Measurements from ENCODE around the gene MGMT.

Gene MGMT

DNA sequence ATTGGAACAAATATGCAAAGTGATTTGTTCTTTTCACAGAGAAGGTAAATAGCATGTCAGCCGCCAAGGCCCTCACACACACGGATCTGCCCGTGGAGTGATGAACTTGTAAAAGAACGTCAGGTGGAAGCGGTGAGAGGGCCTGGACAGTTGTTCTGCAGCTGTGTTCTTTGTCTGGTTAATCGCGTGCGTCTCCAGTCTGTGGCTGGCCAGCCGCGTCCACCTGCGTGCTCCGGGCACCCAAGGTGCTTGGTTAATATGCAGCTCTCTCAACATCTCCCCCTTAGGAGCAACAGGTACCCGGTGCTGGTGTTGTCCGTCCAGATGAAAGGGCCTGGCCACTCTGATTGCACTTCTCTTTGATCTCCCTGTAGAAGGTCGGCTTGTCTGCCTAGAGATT lies 162.9 kb downstream of the MGMT start:
- DNase-seq = no peak

DNA sequence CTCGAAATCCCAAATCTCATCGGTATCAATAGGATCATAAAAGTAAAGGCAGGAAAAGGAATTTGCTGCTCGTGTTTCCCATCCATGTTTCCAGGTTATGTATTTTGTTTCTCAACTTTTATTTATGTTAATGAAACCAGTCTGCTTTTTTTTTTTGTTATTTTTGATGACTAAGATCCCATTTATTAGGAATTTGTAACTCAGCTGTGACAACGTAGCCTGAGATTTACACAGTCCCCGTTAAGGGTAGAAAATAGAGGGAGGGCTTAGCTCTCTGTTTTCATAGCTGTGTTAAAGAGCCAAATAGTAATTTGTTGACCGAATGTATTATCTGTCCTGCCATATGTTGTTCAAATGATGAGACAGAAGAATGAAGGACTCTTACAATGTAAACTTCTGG lies 164.0 kb downstream of the MGMT start:
- DNase-seq = no peak

DNA sequence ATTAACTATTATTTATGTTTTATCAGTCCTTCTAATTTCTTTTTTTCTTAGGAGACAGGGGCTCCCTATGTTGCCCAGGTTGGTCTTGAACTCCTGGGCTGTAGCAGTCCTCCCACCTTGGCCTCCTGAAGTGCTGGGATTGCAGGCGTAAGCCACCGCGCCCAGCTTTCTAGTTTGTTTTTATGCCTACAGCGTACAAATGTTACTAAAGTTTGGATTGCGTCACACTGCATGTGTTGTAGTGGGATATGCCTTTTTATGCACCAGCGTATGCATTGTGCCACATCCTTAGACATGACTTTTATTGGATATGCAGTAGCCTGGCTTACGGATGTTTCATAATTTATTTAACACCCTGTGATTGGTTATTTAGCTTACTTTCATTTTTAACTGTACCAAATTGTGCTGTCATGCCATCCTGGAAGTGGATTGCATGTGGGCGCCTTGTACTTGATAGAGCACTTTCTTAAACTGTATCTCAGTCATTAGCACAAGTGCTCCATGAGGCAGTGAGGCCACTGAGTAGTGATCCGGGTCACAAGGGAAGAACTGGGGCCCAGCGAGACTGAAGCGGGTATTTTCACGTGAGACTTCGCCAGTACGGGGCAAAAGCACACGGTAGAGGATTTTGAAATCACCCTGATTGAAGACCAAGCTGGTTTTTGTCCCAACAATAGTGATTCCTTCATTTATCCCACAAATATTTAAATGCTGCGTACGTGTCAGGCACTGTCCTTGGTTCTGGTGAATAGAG lies 165.0 kb downstream of the MGMT start:
- no peak for DNase-seq

DNA sequence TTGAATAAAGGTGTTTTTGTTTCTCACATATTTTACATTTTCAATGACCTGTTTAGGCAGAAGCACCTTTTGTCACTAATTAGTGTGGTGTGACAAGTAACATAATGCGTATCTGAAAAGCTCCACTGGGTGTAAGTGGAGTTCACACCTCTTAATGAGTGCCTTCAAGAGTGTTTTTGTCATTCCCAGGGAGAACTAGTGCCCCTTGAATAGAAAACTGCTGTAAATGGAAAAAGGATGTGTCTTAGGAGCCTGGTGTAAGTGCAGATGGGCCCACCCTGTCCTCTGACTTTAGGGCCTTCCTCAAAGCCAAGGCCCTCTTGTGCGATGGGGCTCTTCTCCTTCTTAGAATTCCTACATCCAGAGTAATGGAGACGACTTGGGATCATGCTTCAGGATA lies 170.0 kb downstream of the MGMT start:
- no peak for DNase-seq

DNA sequence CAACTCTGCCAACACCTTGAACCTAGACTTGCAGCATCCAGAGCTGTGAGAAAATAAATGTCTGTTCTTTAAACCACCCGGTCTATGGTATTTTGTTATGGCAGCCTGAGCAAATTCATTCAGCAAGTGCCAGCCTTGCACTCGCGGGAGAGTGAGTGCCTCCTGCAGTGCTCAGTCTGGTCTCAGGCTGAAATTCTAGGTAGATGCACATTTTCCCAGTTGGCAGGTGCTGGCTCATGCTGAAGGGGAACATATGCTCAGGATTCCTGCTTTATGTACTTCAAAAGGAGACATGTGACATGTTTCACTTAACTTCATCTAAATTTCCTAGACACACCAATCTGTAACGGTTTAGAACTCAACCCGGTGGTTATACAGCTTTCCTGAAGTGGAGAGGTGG lies 170.8 kb downstream of the MGMT start:
- DNase-seq = no peak

DNA sequence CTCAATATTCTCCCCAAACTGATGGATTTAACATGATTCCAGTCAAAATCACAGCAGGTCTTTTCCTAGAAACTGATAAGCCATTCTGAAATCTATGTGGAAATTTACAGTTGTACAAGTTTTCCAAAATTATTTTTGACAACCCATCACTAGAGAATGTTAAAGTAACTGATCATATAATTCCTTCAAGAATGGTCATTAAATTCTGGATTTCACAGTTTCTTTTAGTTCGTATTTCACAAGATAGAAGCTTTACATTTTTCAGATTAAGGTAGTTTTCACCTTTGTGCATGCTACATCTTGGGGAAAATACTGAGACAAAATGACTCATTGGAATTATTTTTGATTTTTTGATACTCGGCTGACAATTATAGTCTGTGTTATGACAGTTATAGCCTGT lies 174.3 kb downstream of the MGMT start:
- DNase-seq = no peak

DNA sequence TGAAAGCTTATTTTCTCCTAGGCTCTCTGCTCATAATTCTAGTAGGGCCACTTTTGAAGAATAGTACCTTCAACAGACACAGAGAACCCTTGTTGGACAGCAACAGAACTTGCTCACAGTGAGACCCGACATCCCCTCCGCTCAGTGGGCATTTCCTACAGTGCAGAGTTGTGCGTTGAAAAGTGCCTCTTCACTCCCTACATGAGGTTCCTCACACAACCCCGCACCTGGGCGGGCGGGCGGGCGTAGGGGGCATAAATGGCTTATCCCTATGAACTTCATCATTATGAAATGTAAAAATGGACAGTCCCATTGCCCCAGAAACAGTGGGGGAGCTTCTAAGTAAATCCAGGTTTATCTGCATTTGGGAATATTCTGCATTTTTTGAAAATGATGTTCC lies 174.9 kb downstream of the MGMT start:
- DNase-seq = no peak

DNA sequence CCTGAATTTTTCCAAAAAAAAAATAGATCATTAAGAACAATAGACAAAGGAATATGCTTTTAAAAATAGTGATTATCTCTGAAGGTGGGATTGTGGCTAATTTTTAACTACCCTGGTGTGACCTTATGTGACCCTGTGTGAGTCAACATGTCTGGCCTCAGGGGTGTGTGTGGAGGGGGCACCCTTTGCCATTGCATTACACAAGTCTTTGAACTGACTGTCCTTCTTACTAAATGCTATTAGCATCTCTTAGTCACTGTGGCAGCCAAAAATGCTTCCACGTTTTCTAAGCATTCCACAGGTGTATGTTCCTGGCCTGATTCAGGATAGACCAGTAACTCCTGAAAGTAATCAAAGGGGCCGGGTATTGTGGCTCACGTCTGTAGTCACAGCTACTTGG lies 175.4 kb downstream of the MGMT start:
- DNase-seq = no peak

DNA sequence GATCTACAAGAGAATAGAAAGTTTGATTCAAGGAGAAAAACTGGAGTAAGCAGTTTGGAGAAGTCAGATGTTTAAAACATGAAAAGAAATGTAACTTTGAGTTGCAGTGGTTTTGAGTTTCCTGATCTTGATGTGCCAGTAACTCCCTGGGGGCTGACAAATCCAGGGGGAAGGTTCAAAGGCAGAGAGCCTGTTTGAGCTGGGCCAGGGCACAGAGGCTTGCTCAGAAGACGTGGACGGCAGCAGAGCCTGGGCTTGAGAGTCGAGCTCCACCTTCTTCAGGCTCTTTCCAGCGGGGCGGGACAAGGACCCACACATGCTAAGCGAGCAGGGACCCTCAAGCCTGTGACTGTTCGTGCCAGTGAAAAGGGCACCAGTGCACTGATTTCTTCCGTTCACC lies 176.2 kb downstream of the MGMT start:
- DNase-seq = no peak

DNA sequence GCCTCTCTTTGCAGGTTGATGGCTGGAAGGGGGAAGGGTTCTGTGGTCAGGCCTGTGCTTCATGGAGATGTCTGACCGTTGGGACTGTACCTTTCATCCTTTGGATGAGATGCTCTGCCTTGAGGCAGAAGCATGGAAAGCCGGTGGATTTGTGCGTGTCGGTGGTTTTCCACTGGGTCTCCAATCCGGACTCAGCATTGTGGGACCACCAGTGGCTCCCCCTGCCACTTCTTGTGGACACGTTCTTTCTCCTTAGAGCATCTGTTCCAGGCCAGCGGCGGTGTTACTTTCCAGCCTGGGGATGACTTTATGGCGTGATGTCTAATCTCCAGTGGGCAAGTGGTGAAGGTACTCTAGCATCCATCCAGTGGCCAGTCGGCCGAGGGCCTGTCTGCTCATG lies 178.4 kb downstream of the MGMT start:
- no peak for DNase-seq

DNA sequence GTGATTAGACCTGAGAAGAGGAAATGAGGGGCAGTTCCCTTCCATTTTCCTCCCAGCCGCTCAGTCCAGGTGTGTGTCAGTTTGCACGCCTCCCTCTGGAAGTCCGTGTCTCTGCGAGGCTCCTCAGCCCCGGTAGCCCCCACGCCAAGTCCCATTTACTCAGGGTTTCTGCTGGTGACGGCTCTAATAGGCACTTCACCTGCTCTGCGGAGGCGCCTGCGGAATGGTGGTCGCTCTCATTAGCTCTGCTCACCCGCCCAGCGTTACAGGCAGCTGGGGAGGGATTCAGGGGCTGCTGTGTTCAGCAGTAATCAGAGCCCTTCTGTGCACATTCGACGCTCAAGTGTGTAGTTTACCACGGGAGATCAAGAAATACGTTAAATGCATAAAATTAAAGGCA lies 179.9 kb downstream of the MGMT start:
- DNase-seq = no peak

DNA sequence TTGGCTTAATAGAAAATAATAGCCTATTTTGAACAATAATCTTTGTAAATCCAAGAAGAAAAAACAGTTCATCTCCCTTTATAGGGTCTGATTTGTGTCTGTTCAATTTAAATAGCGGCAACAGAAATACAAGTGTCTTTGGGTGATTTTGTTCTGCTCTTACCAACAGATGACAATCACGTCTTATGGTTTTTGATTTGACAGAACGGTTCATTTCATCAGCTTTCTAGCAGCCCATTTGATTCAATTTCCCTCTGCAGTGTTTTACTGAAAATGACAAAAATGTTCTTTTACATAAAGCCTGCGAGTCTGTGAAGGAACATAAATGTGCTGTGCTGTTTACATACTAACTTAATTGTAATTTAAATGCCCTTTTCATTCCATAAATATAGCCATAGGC lies 180.5 kb downstream of the MGMT start:
- no peak for DNase-seq

DNA sequence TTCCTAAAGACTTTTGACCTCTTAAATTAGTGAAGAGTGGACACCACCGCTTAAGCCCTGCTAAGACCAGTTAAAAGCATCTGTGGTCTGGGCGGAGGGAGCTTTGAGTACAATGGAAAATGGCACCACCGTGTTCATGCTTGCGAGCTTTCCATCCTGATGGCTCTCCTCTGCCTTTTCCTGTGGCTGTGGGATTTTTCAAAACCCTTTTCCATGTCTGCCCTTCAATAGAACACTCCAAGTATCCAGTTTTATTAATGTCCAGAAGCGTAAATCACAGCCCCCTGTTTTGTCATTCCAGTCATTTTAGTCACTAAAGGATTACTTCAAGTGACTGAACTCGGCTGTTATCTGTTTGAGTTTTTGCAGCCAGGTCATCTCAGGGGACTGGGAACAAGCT lies 181.8 kb downstream of the MGMT start:
- no peak for DNase-seq

DNA sequence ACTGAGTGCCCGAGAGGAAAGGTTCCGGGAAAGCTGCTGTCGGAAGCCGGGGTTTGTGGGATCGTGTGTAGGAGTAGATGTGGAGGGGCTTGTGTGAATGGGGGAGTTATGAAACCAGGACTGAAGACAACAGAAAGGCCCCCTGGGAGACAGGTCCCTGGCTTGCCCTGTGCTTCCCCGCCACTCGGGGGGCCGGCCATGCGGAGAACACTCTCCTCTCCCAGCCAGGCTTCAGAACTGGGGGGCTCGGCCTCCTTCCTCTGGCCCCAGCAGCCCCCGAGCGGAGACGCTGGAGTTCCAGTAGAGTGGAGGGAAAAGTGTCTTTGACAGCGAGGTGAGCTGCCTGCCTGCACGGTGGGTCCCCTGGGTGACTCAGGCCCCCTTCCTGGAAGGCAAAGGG lies 185.0 kb downstream of the MGMT start:
- no peak for DNase-seq

DNA sequence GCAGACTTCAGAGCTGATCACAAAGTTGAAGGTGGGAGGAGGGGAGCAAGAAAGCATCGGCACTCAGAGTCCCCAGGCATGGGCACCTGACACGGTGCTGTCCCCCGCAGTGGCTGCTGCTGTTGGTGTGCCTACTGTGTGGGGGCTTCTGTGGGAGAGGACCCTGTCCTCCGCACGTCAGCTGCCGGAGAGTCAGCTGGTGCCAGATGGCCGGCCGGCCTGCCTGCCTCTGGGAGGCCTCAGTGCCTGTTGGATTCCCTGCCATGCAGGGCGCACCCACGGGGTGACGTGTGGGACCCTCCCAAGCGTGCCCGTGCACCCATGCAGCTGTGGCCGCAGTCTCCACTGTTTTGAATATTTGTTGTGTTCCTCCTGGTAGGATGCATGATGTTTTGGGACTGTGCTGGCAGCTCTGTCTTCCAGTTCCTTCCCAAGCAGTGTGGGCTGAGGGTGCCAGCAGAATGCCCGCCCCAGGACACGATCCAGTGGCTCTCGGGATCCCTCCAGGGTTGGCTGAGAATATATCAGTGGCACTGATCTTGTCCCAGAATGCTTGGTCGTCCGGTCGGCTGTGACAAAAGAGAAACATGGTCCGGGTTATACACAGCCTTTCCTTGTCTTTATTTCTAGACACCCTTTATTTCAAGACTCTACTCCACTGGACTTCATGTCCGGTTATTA lies 185.6 kb downstream of the MGMT start:
- DNase-seq = no peak

DNA sequence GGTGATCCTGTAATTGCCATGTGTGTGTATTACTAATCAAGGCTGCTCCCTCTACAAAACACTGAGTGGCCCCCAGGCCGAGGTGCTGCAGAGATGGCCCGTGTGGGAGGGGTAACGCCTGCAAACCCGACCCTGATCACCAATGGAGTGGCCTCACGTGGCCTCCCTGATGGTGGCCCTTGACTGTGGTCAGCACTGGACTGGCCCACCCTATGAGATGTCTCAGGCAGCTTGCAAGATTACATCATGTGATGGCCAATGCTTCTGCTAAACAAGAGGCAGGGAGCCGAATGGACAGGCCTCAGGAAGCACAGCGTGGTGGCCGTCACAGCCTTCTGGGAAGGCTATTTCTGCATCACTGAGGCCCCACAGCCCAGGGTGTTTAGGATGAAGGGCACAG lies 186.4 kb downstream of the MGMT start:
- DNase-seq = no peak

DNA sequence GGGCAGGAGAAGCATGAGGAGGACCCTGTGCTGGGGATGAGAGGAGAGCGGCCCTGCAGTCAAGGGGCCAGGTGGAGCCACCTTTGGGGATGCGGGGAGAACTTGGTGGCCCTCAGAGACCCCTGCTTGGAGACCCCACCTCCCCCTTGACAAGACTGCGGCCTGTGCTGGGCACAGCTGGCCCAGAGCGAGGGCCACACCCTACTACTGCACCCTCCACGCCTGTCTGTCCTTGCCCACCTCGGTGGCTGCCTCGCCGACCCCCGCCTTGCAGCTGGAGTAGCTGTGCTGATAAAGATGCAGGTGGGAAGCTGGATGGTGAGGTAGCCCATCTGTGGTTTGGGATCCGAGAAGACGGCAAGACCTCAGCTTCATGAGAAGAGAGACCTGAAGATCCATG lies 186.8 kb downstream of the MGMT start:
- no peak for DNase-seq

DNA sequence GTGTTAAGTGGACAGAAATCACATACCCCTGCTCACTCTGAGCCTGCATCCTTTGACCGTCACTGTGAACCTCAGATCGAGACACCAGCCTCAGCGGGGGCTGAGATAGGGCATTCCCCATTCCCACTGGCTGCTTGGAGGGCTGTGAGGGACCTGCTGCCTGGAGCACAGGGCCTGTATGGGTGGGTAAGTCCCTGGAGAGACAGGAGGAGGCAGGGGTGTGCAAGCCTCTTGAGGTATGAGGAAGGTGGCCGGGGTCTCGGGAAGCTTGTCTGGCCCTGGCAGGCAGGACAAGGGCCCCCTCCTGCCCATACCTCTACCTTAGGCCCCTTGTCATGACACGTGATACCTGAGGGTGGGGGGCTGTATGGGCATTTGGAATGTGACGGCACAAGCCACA lies 187.4 kb downstream of the MGMT start:
- DNase-seq = no peak

DNA sequence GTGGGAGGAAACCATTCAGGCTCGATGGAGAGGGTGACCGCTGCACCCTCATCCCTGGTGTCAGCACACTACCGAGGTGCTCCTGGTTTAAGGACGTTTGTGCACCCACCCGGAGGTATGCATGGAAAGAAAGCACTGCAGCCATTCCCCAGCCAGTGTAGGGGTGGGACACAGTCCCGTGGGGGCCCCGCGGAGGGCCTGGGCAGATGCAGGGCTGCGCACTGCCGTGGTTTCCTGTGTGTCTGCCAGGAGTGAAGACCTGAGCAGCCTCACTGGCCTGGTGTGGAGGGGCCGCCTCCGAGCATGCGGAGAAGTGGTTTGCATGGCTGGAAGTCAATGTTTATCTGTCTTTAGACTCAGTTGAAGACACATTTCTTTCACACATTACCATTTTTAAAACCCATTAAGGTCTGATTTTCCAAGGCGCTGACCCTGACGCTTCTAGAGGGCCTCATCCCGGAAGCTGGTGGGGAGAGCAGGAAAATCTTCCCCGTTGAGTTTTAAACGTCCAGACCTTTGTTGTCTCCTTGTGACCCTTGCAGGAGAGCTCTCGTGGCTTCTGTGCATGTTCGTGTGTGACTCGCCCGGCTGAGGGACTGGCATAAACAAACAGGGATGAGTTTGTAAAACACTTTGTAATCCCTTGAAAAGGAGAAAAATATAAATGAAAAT lies 188.1 kb downstream of the MGMT start:
- DNase-seq = no peak

DNA sequence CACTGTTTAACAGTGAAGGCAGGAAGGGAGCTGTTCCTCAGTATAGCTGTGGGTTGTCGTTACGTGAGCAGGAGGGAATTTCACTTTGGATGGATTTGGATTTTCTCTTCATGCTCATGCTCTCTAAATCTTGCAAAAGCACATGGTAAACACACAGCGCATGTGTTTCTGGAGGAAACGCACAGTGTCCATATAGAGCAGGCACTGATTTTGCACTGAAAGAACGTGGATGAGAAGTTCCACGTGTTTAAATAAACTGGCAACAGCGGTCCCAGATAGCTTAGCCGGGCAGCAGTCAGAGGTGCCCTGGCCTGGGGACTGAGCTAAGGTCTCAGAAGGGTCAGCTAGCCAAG lies 188.6 kb downstream of the MGMT start:
- no peak for DNase-seq

DNA sequence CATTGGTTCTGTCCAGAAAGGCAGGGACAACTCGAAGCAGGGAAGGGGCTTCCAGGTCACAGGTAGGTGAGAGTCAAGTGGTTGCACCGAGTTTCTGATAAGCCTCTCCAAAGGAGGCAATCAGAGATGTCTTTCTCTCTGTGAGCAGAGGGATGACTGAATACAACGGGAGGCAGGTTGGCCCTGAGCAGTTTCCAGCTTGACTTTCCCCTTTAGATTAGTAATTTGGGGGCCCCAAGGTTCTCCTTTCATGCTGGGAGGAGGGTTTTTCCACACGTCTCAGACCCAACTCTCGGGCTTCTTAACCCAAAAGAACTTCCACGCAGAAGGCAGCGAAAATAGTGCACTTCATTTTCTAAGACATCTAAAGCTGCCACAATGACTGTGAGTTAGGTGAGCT lies 189.6 kb downstream of the MGMT start:
- no peak for DNase-seq

DNA sequence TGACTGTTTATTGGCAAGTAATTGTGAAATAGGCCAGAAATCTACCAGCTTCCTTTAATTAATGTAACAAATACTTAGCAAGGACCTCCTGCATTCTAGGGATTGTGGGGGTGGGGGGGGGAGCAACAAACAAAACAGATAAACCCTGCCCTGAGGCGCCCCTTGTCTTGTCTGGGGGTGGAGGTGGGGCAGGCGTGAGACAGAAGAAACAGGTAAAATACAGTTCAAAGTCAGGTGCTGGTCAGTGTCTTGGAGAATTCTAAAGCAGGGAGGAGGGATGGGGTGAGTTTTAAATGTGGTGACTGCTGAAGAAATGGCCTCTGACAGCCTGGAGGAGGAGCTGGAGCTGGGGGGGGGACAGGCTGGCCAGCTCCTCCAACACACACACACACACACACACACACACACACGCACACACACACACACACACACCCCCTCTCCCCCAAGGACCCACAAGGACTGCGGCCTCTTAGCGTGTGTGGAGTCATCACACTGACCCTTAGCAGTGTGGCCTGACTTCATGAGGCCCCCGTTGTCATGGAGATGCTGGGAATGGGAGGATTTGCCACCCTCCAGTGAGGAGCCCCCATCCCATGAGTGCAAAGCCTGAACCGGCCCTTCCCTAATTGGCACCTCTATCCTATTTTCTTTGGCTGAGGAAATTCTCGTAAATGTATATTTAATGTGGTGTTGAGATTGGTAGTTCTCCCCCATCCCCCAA lies 190.4 kb downstream of the MGMT start:
- no peak for DNase-seq

DNA sequence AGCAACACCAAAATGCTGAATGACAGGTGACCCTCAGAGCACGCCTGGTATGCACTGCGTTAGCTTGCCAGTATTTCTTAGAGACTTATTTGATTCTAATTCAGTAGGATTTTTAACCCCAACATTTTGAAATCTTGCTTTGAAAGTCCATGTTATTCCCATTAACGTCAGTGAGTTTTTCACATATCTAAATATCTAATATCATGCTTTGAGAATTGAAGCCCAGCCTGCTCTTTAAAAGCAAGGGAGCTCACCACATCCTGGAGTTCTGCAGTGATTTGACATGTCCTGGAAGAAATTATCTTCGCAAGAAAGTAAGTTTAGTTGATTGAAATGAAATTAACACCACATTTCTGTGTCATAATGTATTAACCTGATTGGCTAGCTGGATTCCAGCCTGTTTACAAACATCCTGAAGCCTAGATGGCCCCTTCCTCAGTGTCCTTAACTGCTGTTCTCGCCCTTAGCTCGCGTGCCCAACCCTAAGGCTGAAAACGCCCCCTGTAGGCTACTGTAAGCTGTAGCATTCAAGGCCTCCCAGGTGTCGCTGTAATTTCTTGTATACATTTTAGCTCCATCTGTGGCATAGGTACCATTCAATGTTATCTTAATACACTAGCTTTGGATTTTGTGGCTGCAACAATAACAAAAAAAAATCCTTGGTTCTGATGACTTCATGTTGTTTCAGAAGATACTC lies 191.5 kb downstream of the MGMT start:
- DNase-seq = no peak

Data from activated CD8-positive, alpha-beta memory T cell treated with anti-CD3 and anti-CD28 coated beads, Interleukin-2, amount 50 U/mL, for 4 hours (primary cell).